HG02588 (cell line): ENCODE results near the gene ARID3A.

Source experiments
- ATAC-seq: cut with Tn5 transposase; IDR thresholded peaks from one replicate; pipeline ENCODE4 v1.9.1; 2021; ENCODE audit warnings: mild to moderate bottlenecking, moderate library complexity; ENCODE audit not compliant: unreplicated experiment

Gene ARID3A

DNA sequence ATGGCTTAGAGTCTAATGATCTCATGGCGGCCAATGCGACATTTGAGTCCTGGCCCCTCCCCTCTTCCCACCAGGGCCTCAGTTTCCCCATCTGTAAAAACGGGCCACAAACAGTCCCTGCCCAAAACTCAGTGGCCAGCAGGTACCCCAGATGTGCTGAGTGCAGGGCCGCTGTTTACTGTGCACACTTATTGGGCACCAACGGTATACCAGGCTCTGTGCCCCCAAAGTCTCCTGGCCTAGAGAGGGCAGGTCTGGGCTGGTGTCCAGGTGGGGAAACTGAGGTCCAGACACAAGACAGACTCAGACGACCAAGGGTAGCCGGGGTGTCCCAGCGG, 34.7 kb downstream of the ARID3A start:
- no peak for ATAC-seq

DNA sequence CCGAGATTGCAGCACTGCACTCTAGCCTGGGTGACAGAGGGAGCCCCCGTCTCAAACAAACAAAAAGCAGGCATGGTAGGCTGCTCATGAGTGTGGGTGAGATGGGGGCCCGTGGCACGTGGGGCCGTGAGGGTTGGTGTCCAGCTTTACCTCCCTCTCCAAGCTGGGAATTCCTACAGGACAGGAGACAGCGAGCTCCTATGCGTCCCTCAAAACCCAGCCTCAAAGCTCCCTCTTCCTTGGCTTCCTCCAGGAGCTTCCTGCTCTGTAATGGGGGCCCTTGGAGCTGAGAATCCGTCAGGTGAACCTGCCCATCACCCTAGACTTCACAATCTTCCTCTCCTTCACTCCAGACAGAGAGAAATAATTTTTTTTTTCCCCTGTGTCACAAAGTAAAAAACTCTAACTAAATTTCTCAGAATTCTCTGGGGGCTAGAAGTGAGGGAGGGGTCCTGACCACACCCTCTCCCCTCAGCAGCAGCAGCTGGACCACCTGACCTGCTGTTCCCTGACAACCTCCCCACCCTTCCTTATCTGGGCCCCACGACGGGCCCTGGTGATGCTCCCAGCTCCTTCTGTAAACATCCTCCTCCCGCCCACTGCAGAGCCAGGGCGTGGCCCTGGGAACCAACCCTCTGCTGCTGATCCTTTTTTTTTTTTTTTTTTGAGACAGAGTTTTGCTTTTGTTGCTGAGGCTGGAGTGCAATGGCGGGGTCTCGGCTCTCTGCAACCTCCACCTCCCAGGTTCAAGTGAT, 36.2 kb downstream of the ARID3A start:
- no peak for ATAC-seq

DNA sequence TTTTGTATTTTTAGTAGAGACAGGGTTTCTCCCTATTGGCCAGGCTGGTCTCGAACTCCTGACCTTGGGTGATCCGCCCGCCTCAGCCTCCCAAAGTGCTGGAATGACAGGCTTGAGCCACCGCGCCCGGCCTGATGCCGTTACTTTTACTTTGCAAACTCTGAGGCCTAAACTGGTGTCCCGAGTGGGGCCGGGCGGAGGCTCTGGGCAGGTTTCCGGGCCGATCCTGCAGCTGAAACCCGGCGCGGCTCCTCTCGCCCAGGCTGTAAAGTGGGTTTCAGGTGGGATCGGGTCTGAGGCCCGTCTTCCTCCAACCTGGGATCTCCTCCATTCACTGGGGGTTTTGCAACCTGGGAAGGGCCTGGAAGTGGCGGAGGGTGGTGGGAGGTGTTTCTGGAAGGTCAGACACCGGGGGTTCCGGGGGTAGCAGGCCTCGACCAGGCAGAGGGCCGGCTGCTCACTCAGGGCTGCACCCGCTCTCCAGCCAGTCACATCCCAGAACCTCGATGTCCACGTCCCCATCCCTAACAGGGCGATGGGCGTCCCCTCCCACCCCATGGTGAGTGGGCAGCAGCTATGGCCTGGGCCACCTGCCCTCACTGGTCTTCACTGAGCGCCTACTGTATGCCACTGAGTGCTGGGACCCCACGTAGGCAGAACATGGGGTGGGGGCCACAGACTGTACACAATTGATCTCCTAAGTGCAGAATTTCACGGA, 37.0 kb downstream of the ARID3A start:
- ATAC-seq: no peak

DNA sequence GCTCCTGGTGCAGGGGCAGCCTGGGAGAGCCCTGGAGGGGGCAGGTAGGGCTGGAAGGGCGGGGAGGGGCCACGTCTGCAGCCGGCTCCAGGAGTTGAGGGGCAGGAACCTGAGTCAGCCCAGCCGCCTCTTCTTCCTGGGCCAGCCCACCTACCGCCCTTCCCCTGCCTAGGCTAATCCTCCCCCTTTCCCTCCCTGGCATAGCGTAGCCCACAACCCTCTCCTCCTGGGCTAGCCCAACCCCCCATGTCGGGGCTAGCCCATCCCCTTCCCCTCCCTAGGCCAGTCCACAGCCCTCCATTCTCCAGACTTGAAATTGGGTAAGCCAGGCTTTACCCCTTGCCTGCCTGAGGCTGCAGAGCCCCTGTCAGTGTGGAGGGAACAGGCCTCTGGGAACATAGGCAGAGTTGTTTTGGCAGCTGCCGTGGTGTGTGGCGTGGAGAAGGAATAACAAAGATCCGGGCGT, 37.7 kb downstream of the ARID3A start:
- no peak for ATAC-seq

DNA sequence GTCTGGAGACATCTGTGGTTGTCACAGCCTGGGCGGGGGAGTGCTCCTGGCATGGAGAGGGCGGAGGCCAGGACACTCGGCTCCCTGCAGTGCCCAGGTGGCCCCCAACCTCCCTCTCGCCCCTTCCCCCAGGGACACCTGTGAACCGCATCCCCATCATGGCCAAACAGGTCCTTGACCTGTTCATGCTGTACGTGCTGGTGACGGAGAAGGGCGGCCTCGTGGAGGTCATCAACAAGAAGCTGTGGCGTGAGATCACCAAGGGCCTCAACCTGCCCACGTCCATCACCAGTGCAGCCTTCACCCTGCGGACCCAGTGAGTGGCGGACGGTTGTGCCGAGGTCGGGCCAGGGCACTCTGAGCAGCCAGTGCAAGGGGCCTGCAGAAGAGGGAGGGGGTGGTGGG, 38.3 kb downstream of the ARID3A start:
- ATAC-seq: no peak

DNA sequence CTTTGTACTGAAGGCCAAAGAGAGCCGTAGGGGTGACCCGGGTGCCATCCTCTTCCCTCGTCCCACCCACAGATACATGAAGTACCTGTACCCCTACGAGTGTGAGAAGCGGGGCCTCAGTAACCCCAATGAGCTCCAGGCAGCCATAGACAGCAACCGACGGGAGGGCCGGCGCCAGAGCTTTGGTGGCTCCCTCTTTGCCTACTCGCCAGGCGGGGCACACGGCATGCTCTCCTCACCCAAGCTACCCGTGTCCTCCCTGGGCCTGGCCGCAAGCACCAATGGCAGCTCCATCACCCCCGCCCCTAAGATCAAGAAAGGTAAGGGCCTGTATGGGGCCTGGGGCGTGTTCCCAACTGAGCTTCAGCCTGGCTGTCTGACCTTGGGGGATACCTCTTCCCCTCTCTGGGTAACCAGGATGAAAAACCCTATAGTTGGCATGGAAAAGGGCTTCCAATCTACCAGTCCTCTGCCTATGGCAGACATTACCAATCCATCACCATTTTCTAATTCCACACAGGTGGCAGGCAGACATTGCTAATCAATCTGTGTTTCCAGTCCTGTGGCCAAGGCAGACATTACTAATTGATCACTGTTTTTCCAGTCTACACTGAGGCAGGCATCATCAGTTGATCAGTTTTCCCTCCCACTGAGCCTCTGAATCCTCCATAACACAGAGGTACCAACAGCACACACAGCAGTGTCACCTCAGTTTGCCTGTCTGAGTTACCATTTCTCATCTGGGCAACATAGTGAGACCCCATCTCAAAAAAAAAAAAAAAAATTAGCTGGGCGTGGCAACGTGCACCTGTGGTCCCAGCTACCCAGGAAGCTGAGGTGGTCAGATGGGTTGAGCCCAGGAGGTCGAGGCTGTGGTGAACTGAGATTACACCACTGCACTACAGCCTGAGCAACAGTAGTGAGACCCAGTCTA, 39.2 kb downstream of the ARID3A start:
- no peak for ATAC-seq

DNA sequence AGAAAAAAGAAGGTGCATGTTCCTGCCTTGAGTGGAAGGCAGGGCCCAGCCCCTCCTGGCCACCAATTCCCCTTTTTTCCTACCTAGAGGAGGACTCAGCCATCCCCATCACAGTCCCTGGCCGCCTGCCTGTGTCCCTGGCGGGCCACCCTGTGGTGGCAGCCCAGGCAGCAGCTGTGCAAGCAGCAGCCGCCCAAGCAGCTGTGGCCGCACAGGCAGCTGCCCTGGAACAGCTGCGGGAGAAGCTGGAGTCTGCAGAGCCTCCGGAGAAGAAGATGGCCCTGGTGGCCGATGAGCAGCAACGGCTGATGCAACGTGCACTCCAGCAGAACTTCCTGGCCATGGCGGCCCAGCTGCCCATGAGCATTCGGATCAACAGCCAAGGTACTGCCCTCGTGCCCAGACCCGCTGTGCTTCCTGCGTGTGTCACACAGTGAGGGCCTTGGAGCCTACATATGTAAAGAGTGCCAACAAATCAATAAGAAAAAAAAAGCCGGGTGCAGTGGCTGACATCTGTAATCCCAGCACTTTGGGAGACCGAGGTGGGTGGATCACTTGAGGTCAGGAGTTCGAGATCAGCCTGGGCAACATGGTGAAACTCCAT, 40.8 kb downstream of the ARID3A start:
- no peak for ATAC-seq

DNA sequence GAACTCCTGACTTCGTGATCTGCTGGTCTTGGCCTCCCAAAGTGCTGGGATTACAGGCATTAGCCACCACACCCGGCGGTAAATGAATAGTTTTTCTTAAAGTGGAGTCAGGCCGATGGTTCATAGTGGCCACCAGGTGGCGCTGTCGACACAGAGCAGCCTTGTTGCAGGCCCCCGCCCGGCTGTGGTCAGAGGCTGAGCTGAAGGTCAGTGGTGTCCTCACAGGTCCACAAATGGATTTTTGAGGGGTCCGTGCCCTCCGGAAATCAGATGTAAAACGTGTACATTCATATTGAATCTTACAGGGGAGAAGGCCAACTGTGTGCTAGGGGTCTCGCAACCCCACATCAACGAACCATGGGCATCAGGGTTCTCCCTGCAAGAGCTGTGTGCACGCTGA, 44.9 kb downstream of the ARID3A start:
- no peak for ATAC-seq

DNA sequence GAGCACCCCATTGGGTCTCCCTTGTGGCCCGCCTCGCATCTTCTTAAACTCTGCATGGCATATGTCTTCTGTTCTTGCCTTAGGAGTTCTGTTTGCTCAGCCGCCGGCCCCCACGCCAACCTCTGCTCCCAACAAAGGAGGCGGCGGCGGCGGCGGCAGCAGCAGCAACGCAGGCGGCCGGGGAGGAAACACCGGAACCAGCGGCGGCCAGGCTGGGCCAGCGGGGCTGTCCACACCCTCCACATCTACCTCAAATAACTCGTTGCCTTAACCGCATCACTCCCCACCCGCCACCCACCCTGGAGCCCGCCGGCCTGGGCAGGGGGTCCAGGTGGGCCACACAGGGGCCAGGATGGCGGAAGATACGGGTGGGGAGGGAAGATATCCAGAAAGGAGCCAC, 46.0 kb downstream of the ARID3A start:
- no peak for ATAC-seq

DNA sequence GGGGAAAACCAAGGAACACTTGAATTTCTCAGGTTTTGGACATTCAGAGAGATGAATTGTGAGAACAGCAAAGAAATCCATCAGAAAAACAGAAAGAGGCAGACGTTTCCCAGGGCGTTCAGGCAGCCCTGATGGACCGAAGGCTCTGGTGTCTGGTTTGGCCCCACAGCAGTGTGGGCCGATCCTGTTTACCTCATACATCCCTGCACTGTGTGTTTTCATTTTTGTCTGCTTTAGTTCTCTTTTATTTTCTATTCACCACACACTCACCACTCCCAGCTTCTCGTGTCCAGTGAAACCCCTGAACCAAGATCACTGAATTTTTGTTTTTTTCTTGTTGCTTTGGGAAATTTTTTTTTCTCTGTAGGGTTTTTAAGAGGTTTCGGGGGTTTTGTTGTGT, 46.4 kb downstream of the ARID3A start:
- ATAC-seq: no peak

DNA sequence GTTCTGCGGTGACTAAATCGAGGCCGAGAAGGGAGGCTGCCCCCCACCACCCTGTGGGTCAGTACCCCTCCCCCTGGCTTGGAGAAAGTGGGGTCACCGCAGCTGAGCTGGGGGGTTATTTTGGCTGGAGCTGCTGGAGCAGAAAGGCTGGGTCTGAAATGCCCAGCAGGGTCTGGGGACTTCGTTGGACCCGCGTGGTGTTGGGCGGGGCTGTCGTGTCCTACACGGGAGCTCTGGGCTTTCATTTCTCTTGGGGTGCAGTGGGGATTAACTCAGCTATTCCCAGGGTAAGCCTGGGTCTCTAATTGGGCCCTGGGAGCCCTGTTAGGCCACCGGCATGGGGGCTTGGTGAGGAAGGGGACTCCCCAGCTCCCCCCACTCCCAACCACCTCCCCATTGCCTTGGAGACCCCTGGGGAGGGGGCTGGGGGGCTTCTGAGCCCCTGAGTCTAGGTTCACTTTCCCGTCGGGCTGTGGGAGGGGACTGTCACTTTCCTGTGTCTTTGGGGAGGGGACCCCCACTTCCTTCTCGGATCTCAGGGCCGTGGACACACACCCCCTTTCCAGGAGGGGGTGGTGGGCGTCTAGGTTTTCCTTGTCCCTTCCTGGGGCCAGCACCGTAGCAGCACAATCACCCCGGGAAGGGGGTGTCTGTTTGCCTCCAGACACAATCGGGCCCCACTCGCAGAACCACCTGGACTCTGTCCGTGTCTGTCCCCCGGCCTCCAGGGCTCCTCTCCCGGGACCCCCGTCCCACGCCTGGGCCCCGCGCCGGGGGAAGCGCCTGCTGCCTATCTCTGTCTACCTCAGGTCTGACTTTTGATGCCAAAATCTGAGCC, 48.1 kb downstream of the ARID3A start:
- ATAC-seq: no peak

DNA sequence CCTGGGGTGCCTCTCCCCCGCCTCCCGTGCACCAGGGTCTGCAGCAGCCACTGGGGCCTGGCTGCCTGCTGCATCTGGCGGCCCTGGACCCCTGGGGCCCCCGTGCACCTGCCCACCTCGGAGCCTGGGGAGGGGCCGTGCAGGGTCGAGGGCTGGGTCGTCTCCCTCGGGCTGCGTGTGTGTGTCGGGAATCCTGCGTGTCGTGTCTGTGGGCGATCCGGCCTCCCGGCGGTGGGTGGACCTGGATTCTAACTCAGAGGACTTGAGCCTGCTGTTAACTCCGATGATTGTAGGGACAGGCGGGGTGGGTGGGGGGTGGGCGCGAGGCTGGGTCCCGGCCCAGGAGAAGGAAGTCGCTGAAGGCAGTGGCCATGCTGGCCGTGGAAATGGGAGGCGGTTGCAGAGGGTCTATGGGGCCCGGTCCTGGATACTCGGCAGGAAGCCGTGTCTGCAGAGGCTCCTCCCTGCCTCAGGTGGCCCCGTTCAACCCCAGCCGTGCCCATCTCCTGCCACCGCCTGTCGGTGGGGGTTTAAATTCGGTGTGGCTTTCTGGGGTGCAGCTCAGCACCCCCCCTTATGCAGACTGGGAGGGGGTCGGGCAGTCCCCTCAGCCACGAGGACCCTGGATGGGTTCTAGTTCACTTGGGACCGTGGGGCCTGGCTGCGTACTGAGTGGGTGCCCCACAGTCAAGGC, 48.9 kb downstream of the ARID3A start:
- ATAC-seq: no peak

DNA sequence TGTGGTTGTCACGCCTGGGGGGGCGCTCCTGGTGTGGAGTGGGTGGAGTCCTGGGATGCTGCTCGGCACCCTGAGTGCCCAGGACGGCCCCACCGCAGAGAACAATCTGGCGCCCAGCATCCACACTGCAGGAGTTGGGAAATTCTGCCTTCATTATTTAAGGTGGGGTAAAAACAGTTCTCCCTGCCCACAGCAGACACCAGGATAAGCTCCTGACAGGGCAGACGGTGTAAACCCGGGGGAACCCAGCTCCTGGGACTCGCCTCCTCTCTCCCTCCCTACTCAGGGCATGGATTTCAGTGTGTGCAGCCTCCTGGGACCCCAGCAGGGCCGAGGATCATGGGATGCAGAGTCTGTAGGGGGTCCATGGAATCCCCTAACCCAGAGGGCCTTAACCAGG, 50.6 kb downstream of the ARID3A start:
- ATAC-seq: no peak

DNA sequence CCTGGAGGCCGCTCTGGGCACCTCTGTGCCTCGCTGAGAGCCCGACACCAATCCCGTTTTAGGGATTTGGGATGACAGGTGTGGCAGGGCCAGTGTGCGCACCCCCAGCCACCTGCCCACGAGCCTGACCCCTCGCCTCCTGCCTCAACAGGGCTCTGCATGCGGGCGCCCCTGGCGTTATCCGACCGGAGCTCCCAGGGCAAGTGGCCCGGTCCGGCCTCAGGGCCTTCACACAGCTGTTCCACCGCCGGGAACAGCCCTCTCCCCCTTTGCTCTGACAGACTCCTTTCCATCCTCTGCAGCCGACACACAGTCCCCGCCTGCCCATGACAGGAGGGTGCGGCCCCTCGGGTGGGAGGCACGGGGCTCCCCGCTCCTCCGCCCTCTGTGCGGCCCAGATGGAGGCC, 51.2 kb downstream of the ARID3A start:
- ATAC-seq: no peak

DNA sequence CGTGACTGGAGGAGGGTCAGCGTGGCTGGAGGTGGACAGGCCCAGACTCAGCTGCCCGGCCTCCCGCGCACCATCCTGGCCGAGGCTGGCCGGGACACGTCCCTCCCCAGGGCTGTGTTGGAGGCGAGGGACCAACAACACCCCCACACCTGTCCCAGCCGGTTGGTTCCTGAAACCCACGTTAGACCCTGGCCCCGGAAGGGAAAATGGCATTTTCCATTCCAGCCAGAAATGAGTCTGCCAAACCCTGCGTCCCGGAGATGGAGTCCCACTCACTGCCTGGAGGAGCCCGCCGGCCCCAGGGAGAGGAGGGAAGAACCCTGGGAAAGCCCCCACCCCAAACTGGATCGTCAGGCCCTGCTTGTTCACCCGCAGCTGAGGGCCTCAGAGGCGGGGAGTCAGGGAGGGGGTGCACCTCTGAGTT, 53.5 kb downstream of the ARID3A start:
- no peak for ATAC-seq

DNA sequence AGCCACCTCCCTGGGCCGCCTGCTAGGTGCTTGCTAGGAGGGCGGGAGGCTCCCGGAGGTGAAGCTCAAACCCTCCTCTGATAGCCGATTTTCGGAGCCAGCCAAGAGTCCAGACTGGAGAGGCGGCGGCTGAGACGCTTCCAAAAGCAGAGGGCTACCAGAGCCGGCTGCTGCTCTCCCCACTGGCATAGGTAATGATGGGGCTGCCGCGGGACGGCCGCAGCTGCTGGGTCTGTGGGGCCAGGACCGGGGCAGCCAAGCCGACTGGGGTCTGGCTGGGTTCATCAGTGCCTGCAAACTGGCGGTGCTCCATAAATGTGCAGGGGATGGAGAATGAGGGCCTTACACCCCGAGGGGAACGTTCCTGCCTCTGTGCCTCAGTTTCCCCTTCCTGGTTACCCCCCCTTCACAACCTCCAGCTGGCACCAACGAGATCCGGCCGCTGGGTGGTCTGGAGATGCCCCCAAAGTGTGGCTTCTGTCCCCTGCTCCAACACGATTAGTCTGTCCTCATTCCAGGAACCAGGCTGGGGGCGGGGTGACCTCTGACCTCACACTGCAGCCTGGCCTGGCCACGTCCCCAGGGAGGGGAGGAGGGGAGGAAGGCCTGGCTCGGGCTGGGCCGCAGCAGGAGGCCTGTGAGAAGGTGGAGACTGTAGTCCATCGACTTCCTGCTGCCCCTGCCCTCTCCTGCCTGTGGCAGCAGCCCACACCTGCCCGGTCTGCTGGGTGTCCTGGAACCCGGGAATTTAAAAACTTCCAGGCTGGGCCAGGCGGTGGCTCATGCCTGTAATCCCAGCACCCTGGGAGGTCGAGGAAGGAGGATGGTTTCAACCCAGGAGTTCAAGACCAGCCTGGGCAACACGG, 54.5 kb downstream of the ARID3A start:
- ATAC-seq: no peak

DNA sequence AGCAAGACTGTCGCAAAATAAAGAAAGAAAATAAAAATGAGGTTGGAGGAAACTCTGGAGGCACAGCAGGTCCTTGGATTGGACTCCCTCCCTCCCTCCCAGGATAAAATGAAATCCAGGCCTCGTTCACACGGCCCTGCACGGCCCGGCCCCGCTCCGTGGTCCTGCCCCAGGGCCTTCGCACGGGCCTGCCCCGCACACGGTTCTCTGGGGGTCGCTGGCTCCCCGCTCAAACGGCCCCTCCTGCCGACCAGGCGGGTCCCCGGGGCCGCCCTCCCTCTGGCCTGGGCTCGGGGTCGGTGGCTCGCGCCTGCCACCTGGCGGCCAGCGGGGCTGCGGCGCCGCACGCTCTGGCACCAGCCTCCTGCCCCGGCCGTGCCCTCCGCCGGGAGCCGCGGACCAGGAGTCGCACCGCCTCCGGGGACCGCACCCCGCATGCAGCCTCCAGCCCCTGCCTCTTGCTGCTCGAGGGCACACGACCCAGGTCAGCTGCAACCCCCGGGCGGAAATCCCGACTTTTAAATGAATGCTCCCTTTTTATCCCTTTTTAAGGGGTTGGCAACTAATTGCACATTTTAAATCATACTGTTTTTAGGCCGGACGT, 56.8 kb downstream of the ARID3A start:
- ATAC-seq: peak; percentile 48
